OCI-LY3 (cell line): ENCODE measurements around the gene PUDP.
"Not testable (repeated sequence)": the region's sequence is repeated elsewhere in the genome, so short reads cannot be mapped to it uniquely, and the experiment has no call there.

Experiments used
- H2AFZ ChIP-seq: fragments of 200-600, 300-600 bp; shearing (Covaris generic); 2 replicates; pipeline ENCODE4 v1.6.0; 2014; ENCODE audit warnings: antibody characterized with exemption, low read depth, low read length
- H3K27ac ChIP-seq: fragments of 200-600, 300-600 bp; sonication (generic); 2 replicates; pipeline ENCODE4 v1.5.1; 2014; ENCODE audit warnings: mild to moderate bottlenecking, low read length, moderate library complexity, mixed read lengths
- H3K27me3 ChIP-seq: fragments of 200-600, 300-600 bp; sonication (generic); 2 replicates; pipeline ENCODE4 v1.6.1; 2014; ENCODE audit warnings: low read depth, low read length, mixed read lengths
- H3K36me3 ChIP-seq: fragments of 200-600, 300-600 bp; sonication (generic); replicated peaks from 2 replicates; pipeline ENCODE3; 2014; ENCODE audit warnings: low read depth, low read length, mixed read lengths
- H3K4me1 ChIP-seq: fragments of 300-600, 200-600 bp; sonication (generic); 2 replicates; pipeline ENCODE4 v1.6.1; 2014; ENCODE audit warnings: low read length, mixed read lengths
- H3K4me2 ChIP-seq: fragments of 200-600, 300-600 bp; sonication (generic); 2 replicates; pipeline ENCODE4 v1.6.1; 2014; ENCODE audit warnings: low read length, mixed read lengths
- H3K4me3 ChIP-seq: fragments of 300-600, 200-600 bp; sonication (generic); 2 replicates; pipeline ENCODE4 v1.5.1; 2014; ENCODE audit warnings: antibody characterized with exemption, mild to moderate bottlenecking, low read length, moderate library complexity
- H3K79me2 ChIP-seq: fragments of 300-600, 200-600 bp; shearing (Covaris generic); 2 replicates; pipeline ENCODE4 v1.6.1; 2014; ENCODE audit warnings: mild to moderate bottlenecking, low read length, mixed read lengths
- H3K9ac ChIP-seq: fragments of 300-600, 200-600 bp; shearing (Covaris generic); 2 replicates; pipeline ENCODE4 v1.6.0; 2014; ENCODE audit warnings: mild to moderate bottlenecking, low read length, moderate library complexity
- H3K9me3 ChIP-seq: fragments of 200-600, 300-600 bp; shearing (Covaris generic); 2 replicates; pipeline ENCODE4 v1.6.1; 2014; ENCODE audit warnings: low read length, mixed read lengths; ENCODE audit not compliant: insufficient read depth
- H4K20me1 ChIP-seq: fragments of 200-600, 300-600 bp; sonication (generic); 2 replicates; pipeline ENCODE4 v1.6.1; 2016; ENCODE audit warnings: low read length, mixed read lengths; ENCODE audit not compliant: insufficient read depth
- CTCF ChIP-seq: fragments of 200-600, 300-600 bp; sonication (generic); IDR thresholded peaks from 2 replicates; pipeline ENCODE4 v1.5.1; 2014; ENCODE audit warnings: antibody characterized with exemption, low read length, low read depth
- EZH2phosphoT487 ChIP-seq: fragments of 200-600 bp; shearing (Covaris generic); IDR thresholded peaks from 2 replicates; pipeline ENCODE4 v1.6.1; 2018; ENCODE audit warnings: antibody characterized with exemption, mixed run types, low read depth

The PUDP gene

DNA sequence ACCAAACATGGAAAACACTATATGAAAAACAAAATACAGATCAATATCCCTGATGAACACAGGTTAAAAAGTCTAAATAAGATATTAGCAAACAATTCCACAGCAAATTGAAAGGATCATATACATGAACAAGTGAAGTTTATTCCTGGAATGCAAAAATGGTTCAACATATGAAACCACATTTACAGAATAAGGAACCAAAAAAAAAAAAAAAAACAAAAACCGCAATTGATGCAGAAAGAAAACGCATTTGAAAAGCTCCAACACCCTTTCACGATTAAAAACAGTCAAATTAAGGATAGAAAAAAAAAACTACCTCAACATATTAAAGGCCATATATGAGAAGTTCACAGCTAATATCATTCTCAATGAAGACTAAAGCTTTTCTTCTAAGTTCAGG, 45.8 kb downstream of the PUDP start:
- Histone ChIP-seq H3K27ac (no peak overlapping the region), H3K4me2 (no peak overlapping the region), H3K4me3 (no peak overlapping the region), H3K9me3 (no peaks in the 10 kb centered on the region), H4K20me1 (no peaks in the 10 kb centered on the region), H3K79me2 (no peaks in the 10 kb centered on the region), H3K4me1 (peaks cover 4% of the 10 kb centered on the region; the same call in 1 of the 2 replicates), H3K36me3 (peaks cover 11% of the 10 kb centered on the region), H3K9ac (no peak overlapping the region), H2AFZ (no peak overlapping the region), H3K27me3 (no peaks in the 10 kb centered on the region)
- TF ChIP-seq EZH2phosphoT487 (no peak), CTCF (no peak)

DNA sequence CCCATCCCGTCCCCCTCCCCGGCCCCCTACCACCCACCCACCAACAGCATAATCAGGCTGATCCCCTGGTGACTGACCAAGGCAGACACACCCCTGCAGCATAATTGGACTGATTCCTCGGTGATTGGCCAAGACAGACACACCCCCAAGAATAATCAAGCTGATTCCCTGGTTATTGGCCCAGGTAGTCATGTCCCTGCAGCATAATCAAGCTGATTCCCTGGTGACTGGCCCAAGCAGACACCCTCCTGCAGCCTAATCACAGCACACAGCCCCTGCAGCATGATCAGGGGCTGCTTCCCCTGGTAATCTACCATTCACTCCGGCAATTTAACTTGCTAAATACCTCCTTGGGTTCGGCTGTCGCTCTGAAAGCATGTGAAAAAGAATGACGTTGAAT, 47.9 kb downstream of the PUDP start:
- Histone ChIP-seq H3K4me3 (no peak overlapping the region), H2AFZ (no peak overlapping the region), H3K36me3 (peaks cover 7% of the 10 kb centered on the region), H3K27ac (no peak overlapping the region), H3K4me1 (peaks cover 4% of the 10 kb centered on the region; the same call in 1 of the 2 replicates), H3K9me3 (no peaks in the 10 kb centered on the region), H3K27me3 (no peaks in the 10 kb centered on the region), H4K20me1 (no peaks in the 10 kb centered on the region), H3K4me2 (no peak overlapping the region), H3K79me2 (no peaks in the 10 kb centered on the region), H3K9ac (no peak overlapping the region)
- no peak for TF ChIP-seq EZH2phosphoT487
- TF ChIP-seq CTCF: no peak

- not testable (repeated sequence) for H2AFZ ChIP-seq, H3K27me3 ChIP-seq, H3K9me3 ChIP-seq, H4K20me1 ChIP-seq, H3K4me3 ChIP-seq, H3K79me2 ChIP-seq, H3K9ac ChIP-seq, H3K27ac ChIP-seq, H3K4me2 ChIP-seq, H3K36me3 ChIP-seq
- peaks cover 11% of the 10 kb centered on the region for H3K4me1 ChIP-seq
Measured at GRCh38 chrX:7095657-7096056, 52.3 kb downstream of the PUDP start.

- Histone ChIP-seq H3K79me2 (no peaks in the 10 kb centered on the region), H3K4me1 (peaks cover 11% of the 10 kb centered on the region), H3K9me3 (no peaks in the 10 kb centered on the region), H2AFZ (no peak overlapping the region), H3K9ac (no peak overlapping the region), H3K4me3 (no peak overlapping the region), H3K4me2 (no peak overlapping the region), H4K20me1 (peaks cover 8% of the 10 kb centered on the region), H3K27ac (no peak overlapping the region), H3K27me3 (no peaks in the 10 kb centered on the region), H3K36me3 (no peaks in the 10 kb centered on the region)
- TF ChIP-seq EZH2phosphoT487: no peak
- no peak for TF ChIP-seq CTCF
Measured at GRCh38 chrX:7093305-7093704, 54.6 kb downstream of the PUDP start.

GRCh38 chrX:7092543-7092942, 55.4 kb downstream of the PUDP start:
- Histone ChIP-seq H3K36me3 (no peaks in the 10 kb centered on the region), H3K27me3 (no peaks in the 10 kb centered on the region), H3K4me2 (0 out of 2 replicates have a peak overlapping the region, but pooled peaks have one; percentile 9), H3K79me2 (no peaks in the 10 kb centered on the region), H3K4me1 (peaks cover 11% of the 10 kb centered on the region), H3K27ac (no peak overlapping the region), H3K9ac (no peak overlapping the region), H2AFZ (no peak overlapping the region), H3K9me3 (no peaks in the 10 kb centered on the region), H3K4me3 (no peak overlapping the region), H4K20me1 (peaks cover 8% of the 10 kb centered on the region)
- TF ChIP-seq CTCF (no peak), EZH2phosphoT487 (no peak)
